Nephron progenitor cell (in vitro differentiated cells): ENCODE data around the gene ZBTB7C.

Experiments
- DNase-seq: peaks from one replicate; pipeline ENCODE4 v3.0.0; 2021
- H3K27ac Mint-ChIP-seq: 2 replicates; pipeline ENCODE4 v1.8.0; 2021; ENCODE audit warnings: mild to moderate bottlenecking, moderate library complexity, mixed read lengths
- H3K27me3 Mint-ChIP-seq: 2 replicates; pipeline ENCODE4 v1.8.0; 2021; ENCODE audit warnings: mild to moderate bottlenecking, low read depth, mixed read lengths; ENCODE audit not compliant: poor library complexity
- H3K36me3 Mint-ChIP-seq: 2 replicates; pipeline ENCODE4 v1.8.0; 2021; ENCODE audit warnings: low read depth, mixed read lengths
- H3K4me1 Mint-ChIP-seq: 2 replicates; pipeline ENCODE4 v1.8.0; 2021; ENCODE audit warnings: mixed read lengths
- H3K4me3 Mint-ChIP-seq: 2 replicates; pipeline ENCODE4 v1.8.0; 2021; ENCODE audit warnings: mild to moderate bottlenecking, moderate library complexity, mixed read lengths
- H3K9me3 Mint-ChIP-seq: 2 replicates; pipeline ENCODE4 v1.8.0; 2021; ENCODE audit warnings: mild to moderate bottlenecking, moderate library complexity, mixed read lengths
- CTCF ChIP-seq: fragments of 200-600 bp; sonication (generic); IDR thresholded peaks from 2 replicates; pipeline ENCODE4 v1.5.0; 2021; ENCODE audit warnings: antibody characterized with exemption

ZBTB7C gene

GRCh38 chr18:48422947-48423378, 13.8 kb upstream of the ZBTB7C start:
- no peaks in the 10 kb centered on the region for H3K36me3 Mint-ChIP-seq
- DNase-seq = peak; percentile 37
- H3K4me3 Mint-ChIP-seq = peak overlapping the region; percentile 64
- H3K27ac Mint-ChIP-seq = no peak overlapping the region
- H3K27me3 Mint-ChIP-seq = peaks cover 7% of the 10 kb centered on the region
- H3K4me1 Mint-ChIP-seq = peaks cover 14% of the 10 kb centered on the region
- H3K9me3 Mint-ChIP-seq = no peaks in the 10 kb centered on the region
- TF ChIP-seq CTCF = no peak

- Mint-ChIP-seq H3K36me3 (no peaks in the 10 kb centered on the region), H3K4me1 (peaks cover 14% of the 10 kb centered on the region), H3K9me3 (no peaks in the 10 kb centered on the region), H3K27me3 (peaks cover 30% of the 10 kb centered on the region), H3K27ac (peak overlapping the region; percentile 60), H3K4me3 (no peak overlapping the region)
- DNase-seq = no peak
- no peak for TF ChIP-seq CTCF
Measured at GRCh38 chr18:48419277-48420022, 10.3 kb upstream of the ZBTB7C start.

GRCh38 chr18:48418539-48419276, 9.5 kb upstream of the ZBTB7C start:
- DNase-seq = no peak
- peaks cover 14% of the 10 kb centered on the region for H3K4me1 Mint-ChIP-seq
- no peaks in the 10 kb centered on the region for H3K36me3 Mint-ChIP-seq
- H3K9me3 Mint-ChIP-seq = peaks cover 2% of the 10 kb centered on the region
- no peak overlapping the region for H3K4me3 Mint-ChIP-seq
- no peak for TF ChIP-seq CTCF
- H3K27me3 Mint-ChIP-seq = peaks cover 34% of the 10 kb centered on the region
- no peak overlapping the region for H3K27ac Mint-ChIP-seq

- Mint-ChIP-seq H3K4me3 (no peak overlapping the region), H3K27me3 (peaks cover 38% of the 10 kb centered on the region), H3K9me3 (peaks cover 8% of the 10 kb centered on the region), H3K27ac (no peak overlapping the region), H3K4me1 (peaks cover 9% of the 10 kb centered on the region), H3K36me3 (no peaks in the 10 kb centered on the region)
- TF ChIP-seq CTCF = no peak
- no peak for DNase-seq
Measured at GRCh38 chr18:48417985-48418384, 8.8 kb upstream of the ZBTB7C start.

GRCh38 chr18:48413342-48413741, 4.2 kb upstream of the ZBTB7C start:
- H3K27ac Mint-ChIP-seq = no peak overlapping the region
- no peak for DNase-seq
- no peak overlapping the region for H3K4me3 Mint-ChIP-seq
- peaks cover 13% of the 10 kb centered on the region for H3K4me1 Mint-ChIP-seq
- peaks cover 57% of the 10 kb centered on the region for H3K27me3 Mint-ChIP-seq
- no peaks in the 10 kb centered on the region for H3K36me3 Mint-ChIP-seq
- no peak for TF ChIP-seq CTCF
- peaks cover 8% of the 10 kb centered on the region for H3K9me3 Mint-ChIP-seq
